WI38 (cell line): ENCODE results near the gene TMCO4.

ENCODE experiments used
- H3K4me3 ChIP-seq: 2 replicates; pipeline ENCODE4 v1.5.1; 2011; ENCODE audit warnings: low read depth, mild to moderate bottlenecking, control low read depth, low read length
- CTCF ChIP-seq: IDR thresholded peaks from 2 replicates; pipeline ENCODE4 v1.5.1; 2012; ENCODE audit warnings: low read depth, mild to moderate bottlenecking, control low read depth, low read length

Gene TMCO4

GRCh38 chr1:19648689-19649088, 151.0 kb downstream of the TMCO4 start:
- no peak overlapping the region for H3K4me3 ChIP-seq
- no peak for TF ChIP-seq CTCF

- no peak overlapping the region for H3K4me3 ChIP-seq
- no peak for TF ChIP-seq CTCF
These were observed 151.5 kb downstream of the TMCO4 start for GRCh38 chr1:19648239-19648638.

DNA sequence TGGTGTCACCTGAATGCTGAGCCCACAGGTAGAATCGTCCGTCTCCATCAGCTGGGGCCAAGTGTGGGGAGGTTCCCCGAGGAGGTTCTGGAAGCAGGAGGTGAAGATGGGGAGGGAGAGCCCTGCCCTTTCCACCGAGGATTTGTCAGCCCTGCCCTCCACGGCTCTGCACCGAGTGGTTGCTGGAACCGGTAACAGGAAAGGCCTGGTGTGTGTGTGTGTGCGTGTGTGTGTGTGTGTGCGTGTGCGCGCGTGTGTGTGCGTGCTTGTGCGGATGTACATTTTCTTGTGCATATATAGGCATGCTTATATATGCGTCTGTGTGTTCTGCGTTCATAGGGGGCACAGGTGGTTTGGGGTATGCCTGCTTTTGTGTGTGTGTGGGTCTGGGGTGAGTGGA, 152.1 kb downstream of the TMCO4 start:
- no peak for TF ChIP-seq CTCF
- H3K4me3 ChIP-seq = no peak overlapping the region

GRCh38 chr1:19646377-19647319, 153.1 kb downstream of the TMCO4 start:
- no peak for TF ChIP-seq CTCF
- no peak overlapping the region for H3K4me3 ChIP-seq

- peak overlapping the region; percentile 73 for H3K4me3 ChIP-seq
- no peak for TF ChIP-seq CTCF
These were observed 154.1 kb downstream of the TMCO4 start for GRCh38 chr1:19645411-19646251.

GRCh38 chr1:19644681-19645410, 154.9 kb downstream of the TMCO4 start:
- no peak for TF ChIP-seq CTCF
- peak overlapping the region; percentile 73 for H3K4me3 ChIP-seq
